ENCODE results near the gene MBD5. TPM values are rescaled to one million over a fixed set of nuclear protein-coding genes. Genes with fewer than 3 reads are reported as not detected.

MBD5 gene
- polyA plus RNA-seq, 1 donor = 21.2 TPM

DNA sequence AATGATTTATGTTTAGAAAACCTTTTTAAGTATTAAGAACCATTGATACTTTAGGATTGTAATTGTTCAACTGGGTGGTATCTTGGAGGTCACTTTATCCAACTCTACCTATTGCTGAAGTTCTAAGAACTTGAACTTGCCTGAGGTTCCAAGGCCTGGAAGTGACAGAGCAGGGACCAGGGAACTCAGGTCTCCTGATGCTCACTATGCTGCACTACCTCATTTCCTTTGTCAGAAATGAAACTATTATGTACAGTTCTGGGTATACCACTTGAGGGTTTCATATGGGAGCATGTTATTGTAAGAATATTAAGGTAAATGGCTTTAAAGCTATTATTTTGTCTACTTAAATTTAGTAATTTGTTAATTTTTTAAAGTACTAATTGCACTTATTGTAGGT, 3.0 kb downstream of the MBD5 start:
- no peak for DNase-seq

DNA sequence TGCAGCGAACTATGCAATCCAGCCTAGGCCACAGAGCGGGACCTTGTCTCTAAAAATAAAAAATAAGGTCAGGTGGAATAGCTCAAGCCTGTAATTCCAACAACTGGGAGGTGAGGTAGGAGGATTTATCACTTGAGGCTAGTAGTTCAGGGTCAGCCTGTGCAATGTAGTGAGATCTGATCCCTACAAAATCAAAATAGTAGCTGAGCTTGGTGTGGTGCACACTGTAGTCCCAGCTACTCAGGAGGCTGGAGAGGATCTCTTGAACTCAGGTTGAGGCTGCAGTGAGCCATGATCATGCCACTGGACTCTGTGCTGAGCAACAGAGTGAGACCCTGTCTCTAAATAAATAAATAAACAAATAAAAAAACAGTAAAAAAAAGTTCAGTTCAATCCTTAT, 5.7 kb downstream of the MBD5 start:
- no peak for DNase-seq

DNA sequence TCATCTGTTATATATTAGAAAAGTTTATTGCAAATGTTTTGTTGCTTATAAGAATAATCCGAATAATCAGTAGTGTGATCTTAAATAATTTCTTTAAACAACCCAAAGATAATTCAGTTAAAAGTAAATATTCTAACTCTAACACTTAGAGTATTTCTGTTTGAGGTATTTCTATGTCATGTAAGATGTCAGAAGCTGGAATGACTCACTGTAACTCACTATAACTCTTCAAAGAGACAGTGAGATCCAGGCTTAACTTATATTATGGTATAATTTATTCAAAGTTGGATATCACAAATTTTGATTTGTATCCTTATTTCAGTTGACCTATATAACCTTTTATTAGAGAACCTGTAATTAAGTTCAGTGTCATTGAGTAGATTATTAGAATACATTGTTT, 6.9 kb downstream of the MBD5 start:
- DNase-seq = no peak

DNA sequence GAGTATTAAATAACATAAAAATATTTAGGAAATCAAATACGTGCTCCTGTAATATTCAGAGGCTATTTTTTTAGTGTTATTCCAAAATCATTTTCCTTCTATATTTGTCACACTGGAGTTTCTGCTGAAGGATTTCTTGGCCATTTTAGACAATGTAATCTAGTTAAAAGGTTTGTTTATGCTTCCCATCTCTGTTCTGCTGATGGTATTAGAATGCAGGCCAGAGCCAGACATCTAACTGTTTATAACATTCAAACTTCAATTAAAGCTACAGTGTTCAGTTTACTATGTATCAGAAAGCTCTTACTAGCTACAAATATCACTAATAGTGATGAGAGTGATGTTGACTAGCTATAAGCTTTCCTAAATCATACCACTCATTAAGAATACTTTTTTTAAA, 7.9 kb downstream of the MBD5 start:
- DNase-seq = no peak

DNA sequence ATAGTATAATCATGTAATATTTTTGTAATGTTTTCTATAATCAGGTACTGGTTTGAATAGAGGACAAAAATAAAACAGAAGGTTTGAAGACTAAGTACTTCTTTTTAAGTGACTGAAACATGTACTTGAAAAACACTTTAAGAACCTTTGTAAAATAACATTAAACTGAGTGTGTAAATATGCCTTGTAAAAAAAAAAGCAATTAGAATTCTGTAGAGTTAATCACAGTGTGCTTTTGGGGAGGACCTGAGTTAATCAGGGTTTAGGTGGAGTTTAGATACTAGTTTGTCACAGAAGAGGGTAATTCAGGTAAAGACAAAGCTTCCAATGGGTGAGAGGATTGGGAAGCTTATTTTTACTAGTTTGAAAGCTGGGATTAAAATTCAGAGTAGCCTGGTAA, 10.3 kb downstream of the MBD5 start:
- no peak for DNase-seq

DNA sequence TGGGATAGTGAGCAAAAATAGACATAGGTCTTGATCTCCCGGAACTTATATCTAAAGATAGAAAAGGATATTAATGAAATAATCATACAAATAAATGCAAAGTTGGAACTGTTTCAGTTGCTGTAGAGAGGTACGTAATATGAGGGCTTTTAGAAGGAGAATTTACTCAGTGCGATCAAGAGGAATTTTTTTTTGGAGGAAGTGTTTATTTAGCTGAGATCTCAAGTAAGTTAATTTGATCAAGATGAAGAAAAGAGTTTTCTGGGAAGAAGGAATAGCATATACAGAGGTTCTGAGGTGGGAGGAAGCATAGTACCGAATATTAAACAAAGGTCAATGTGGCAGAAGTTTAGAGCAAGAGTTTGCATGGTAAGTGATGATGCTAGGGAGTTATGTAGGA, 11.3 kb downstream of the MBD5 start:
- DNase-seq = no peak

DNA sequence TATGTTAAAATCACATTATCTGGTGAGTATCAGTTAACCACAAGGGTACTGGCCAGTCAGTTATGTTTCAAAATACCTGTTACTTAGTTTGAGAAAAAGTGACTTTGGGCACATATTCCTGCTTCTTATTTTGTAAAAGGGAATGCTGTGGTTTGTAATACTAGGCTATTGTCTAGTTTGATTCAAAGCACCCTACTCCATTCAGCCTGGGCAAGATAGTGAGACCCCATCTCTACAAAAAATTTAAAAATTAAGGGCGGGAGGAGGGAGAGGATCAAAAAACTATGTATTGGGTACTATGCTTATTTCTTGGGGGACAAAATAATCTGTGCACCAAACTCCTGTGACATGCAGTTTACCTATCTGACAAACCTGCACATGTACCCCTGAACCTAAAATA, 18.9 kb downstream of the MBD5 start:
- no peak for DNase-seq

DNA sequence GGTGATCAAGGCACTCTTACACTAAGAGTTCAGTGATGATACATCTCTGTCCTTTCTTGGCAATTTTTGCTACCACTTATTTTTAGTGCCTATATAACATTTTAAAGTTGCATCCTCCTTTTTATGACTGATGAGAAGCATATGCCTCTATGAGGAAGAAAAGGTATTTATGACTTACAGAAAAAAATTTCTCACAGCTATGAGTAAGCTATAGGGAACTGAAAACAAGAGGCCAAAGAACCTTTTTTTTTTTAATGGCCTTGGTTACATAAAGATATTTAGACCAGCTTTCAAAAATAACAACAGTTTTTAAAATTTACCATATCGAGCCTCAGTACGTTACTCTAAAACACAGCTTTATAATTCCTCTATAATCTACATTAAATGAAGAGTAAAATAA, 21.3 kb downstream of the MBD5 start:
- DNase-seq = no peak

DNA sequence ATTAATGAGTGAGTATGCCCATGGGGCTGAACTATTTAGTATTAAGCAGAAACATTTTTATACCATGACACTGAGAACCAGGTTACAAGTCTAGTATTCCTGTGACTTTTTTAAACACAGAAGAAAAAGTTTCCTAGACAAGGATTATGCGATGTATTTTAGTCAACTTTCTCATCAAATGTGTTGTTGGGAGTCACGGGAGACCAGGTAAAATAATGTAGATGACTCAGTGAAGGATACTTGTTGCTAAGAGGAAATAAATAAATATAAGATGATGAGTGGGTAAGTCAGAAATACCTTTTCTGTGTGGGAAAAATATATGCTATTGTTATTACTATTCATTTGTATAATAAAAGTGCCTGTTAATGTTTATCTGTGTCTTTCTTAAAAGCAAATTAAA, 23.4 kb downstream of the MBD5 start:
- DNase-seq = no peak

DNA sequence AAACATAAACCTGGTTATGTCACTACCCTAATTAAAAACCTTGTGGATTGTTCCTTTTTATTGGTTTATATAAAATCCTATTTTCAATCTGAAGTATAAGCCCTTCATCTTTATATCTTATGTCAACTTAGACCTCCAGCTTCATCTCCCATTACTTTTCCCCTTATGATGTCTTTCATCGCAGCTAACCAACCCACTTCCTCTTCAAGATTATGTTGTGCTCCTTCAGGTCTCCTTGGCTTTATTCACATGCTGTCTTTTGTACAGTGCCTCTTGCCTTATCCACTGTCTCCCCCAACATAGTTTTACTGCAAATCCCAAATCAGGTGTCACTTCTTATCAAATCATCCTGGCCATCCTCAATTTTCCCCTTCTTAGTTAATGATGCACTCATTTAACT, 25.9 kb downstream of the MBD5 start:
- DNase-seq = no peak

DNA sequence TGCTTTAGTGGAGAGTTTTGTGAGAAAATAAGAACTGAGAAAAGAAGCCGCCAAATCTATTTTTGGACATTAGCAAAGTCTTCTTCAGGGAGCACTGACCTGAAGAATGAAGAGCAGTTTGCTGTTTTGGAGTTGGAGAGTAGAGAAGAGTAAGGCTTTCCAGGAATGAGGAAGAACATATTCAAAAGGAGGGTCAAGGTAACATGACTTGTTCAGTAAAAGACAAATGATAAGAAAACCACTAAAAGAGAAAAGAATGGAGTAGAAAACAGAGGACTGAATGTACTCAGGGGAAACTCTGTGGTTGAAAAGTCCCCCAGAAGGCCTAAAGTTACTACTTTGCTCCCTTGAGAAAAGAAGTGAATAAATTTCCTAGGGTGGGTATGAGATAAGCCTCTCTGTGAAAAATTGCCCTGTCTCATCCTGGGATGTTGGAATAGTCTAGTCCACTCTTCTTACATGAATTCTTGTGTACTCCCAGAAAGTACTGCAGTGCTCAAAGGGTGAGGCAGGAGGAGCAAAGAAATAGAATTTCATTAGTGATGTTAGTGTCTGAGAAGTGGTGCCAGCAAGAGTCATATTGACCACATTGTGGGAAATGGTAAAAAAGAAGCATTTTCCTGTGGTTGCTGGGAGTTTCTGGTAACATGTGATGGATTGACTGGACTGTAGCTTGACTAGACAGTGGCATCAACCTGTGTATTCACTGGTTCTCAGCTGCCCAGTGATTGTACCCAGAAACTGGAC, 27.8 kb downstream of the MBD5 start:
- no peak for DNase-seq

DNA sequence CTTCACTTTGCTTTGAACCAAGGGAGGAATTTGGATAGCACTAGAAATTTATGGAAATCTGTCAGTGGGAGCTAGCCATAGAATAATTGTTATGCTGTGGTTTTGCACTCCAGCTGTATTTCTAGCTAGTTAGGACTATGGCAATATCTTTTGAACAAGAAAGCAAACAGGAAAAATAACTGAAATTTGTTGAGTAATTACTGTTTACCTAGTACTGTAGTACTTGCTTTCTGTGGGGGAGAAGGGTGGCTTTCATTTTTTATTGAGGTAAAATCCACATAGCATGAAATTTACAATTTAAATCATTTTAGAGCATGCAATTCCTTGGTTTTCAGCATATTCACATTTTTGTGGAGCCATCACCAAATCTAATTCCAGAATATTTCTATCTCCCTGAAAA, 28.4 kb downstream of the MBD5 start:
- DNase-seq = no peak

DNA sequence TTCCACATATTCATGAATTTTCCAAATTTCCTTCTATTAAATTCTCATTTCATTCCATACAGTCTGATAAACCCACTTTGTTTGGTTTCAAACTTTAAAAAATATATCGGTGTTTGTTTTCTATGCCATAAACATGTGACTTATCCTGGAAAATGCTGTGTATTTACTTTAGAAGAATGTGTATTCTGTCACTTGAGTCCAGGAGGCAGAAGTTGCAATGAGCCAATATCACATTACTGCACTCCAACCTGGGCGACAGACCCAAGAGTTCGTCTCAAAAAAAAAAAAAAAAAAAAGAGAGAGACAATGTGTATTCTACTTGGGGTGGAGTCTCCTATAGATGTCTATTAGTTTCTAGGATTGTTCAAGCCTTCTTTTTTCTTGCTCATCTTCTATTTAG, 31.8 kb downstream of the MBD5 start:
- no peak for DNase-seq

DNA sequence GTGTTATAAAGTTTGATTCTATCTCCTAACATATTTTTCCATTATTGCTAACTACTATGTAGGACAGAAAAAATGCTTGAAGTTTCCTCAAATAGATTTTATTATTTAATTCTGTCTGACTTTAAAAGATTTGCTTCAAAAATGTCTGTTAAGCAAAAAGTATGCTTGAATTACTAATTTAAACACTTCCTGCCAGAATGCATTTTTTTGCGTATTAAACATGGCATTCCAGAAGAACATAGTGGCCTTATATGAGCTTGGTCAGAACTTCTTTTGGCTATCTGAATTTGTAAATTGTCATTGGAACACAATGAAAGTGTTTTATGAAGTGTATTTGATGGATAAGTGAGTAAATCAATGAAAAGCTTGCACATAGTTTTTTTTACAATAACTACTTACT, 37.8 kb downstream of the MBD5 start:
- DNase-seq = no peak

DNA sequence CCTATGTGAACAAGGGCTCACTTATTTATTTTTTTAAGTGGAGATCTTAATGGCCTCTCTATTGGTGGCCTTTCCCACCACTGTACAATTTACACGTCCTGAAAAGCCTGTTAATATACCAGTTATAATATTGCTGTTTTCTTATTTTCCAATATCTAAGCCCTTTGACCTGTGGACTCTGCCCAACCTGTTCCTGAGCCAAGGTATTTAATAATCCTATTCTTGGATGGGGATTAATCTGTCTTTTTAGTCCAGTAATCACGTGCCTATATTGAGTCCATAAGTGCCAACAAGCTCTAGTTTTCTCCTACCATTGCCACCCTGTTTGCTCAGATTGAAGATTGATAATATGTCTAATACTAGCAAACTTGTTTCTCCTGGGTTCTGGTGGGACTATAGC, 42.7 kb downstream of the MBD5 start:
- no peak for DNase-seq

DNA sequence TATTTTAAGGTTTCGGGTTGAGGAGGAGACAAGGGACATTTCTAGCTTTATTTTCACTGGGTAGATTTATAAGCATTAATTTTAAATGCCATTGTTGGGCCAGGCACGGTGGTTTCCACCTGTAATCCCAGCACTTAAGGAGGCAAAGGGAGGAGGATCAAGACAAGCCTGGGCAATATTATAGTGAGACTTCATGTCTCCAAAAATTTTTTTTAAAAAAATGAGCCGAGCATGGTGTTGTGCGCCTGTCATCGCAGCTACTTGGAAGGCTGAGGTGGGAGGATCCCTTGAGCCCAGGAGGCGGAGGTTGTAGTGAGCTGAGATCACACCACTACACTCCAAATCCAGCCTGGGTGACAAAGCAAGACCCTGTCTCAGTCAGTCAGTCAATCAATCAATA, 45.0 kb downstream of the MBD5 start:
- no peak for DNase-seq

DNA sequence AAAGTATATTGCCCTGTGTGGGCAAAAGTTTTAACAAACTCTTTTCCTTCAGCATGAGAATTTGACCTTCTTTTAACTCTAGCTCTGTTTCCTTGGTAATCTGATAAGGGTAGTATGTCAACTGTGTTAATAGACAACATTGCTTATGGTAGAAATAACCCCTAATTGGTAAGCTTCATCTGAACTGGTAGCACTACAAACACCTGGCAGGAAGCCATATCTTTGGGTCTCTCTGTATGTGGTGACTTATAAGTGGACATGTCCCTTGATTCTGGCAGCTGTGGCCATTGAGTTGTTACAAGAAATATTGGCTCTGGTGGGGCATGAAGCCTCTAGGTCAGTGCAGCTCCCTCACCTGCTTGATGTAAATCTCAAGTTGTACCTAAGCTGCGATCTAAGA, 46.9 kb downstream of the MBD5 start:
- DNase-seq = no peak

DNA sequence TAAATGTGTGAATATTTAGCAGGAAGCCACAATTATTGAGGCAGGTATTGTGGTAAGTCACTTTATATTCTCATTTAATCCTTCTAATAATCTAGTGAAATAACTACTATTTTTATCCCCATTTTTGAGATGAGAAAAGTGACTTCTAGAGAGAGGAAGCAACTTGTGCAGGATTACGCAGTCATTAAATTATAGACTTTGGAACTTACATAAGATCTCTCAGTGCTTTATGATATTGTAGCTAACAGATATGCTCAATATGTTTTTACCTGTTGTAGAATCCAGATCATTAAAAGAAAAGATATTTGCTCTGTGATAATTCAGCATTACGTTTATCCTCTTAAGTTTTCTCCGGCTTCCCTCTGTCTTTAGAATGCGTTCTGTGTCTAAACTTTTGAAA, 50.5 kb downstream of the MBD5 start:
- no peak for DNase-seq

DNA sequence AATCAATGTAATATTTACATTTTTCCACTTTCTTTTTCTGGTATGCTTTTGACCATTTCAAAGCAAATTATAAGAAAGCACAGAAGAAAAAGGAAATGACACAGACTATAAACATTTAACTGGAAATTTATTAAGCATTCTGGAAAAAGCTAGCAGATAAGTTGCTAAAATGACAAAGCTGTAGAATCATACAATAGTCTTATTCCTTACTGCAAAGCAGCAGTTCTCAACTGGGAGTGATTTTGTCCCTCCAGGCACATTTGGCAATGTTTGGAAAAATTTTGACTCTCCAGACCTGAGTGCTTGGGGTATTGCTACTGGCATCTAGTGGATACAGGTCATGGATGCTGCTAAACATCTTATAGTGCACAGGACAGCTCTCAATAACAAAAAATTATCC, 75.1 kb downstream of the MBD5 start:
- DNase-seq = no peak

DNA sequence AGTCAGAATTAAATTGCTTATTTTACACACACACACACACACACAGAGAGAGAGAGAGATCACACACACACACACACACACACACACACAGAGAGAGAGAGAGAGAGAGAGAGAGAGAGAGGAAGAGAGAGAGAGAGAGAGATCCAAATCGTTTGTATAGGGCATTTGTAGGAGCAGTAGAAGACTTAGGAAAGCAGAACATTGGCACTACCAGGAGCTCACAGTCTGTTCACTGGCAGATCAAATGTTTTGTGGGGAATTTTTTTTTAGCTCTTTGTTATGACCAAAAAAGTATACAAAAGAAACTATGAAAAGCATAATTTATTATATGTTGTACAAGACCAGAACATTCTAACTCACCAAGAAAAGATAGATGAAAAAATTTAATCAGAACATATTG, 81.8 kb downstream of the MBD5 start:
- no peak for DNase-seq

DNA sequence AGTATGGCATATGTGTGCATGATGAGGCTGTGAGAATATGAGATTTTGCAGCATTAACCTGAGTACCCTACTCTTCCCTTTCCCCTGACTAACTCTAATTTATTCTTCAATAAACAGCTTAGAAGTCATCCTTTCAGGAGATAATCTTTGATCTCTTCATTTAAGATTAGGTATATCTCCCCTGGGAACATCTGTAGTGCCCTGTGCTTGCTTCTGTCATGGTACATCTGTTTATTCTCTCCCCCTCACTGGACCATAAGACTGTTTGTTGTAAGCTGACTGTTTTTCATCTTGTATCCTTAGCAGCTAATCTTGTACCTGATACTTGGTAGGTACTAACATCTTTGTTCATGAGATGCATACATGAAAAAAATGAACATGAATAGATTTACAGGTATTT, 83.1 kb downstream of the MBD5 start:
- DNase-seq = no peak

DNA sequence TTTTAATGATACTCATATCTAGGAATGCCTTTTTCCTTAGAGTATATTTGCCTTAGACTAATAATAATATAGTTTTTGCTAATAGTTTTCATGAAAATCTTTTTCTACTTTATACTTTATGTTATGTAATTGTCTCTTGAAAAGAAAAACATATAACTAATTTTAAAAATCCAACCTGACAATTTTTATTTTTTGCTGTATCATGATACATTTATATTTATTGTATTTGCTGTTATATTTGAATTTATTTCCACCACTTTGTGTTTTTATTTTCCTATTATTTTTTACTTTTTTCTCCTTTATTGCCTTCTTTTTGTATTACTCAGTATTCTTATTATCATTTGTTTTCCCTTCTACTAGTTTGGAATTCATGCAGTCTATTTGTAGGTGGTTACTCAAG, 85.4 kb downstream of the MBD5 start:
- no peak for DNase-seq

DNA sequence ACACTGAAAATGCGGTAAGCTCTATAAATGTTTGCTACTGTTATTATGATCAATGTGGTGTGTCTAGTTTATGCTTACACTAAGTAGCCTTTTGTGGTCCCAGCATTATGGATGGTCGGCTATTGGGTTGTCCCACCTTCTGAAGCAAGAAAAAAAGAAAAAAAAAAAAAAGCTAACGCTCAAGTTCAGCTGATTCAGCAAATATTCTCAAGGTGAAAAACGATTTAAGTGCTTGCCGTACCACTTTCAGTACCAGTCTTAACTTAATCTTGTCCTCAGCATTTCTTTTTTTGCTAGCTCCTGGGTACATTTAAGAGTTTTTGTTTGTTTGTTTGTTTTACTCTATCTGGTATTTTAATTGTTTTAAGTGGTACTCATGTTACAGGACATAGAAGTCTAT, 87.5 kb downstream of the MBD5 start:
- no peak for DNase-seq

DNA sequence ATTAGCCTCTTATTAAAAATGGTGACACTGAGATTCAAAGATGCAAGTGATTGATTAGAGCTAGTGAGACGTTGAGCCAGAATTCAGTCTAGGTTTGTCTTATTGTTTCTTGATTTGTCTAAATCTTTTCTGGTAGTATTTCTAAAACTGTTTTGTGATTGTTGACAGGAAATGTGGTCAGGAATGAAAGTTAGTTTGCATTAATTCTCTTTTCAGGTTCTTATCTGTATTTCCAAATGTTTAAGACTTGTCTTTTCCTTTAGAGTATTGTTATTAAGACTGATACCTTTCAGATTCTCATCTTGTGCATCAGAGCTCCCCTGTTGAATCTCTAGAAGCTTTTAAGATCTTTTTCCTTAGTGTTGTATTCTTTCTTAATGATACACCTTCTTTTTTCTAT, 89.3 kb downstream of the MBD5 start:
- DNase-seq = no peak

DNA sequence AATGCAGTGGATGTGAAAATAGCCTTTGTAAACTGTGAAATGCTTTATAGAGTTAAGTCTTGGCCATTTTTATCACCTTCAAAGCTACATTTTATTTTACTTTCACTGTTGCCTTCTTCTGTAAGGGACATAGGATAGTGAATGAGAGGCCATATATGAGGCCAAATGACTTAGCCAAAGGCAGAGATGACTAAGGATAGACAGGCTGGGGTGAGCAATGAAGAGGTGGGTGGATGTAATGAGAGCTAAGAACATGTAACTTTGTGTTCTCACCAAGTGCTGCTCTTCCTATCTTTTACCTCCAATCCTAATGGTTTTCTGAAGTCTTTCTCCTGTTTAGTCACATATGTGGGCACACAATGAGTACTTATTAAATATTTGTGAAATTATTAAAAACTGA, 101.9 kb downstream of the MBD5 start:
- DNase-seq = no peak

Measured in hindlimb muscle (tissue), 1 donor.